MCF 10A (cell line): ENCODE results near the gene DOCK8. TPM values are rescaled to one million over a fixed set of nuclear protein-coding genes. Genes with fewer than 3 reads are reported as not detected.

Experiments used
- BruUV-seq: library from RNA; stranded (reverse); fragments of 400-500 nt; replicated peaks from 2 replicates; lab custom pipeline; 2021; lab: Mats Ljungman, UMichigan
- CTCF ChIA-PET: fragments of 300-600 bp; sonication (Branson Sonifier 250); formaldehyde crosslinking; extraction: SDS; loops from one replicate; lab custom pipeline; 2021; ENCODE audit warnings: antibody characterized with exemption, inconsistent platforms; lab: Yijun Ruan, JAX
- POLR2A ChIA-PET: fragments of 300-600, 350-650 bp; sonication (Branson Sonifier 250); formaldehyde crosslinking; extraction: SDS; loops from one replicate; lab custom pipeline; 2020; ENCODE audit warnings: antibody characterized with exemption, inconsistent platforms; lab: Yijun Ruan, JAX
- DNase-seq: peaks from one replicate; pipeline ENCODE4 v3.0.0-alpha.2; 2018; ENCODE audit not compliant: unreplicated experiment
- H3K27ac Mint-ChIP-seq: one replicate; pipeline ENCODE4 v1.8.0; 2022; ENCODE audit warnings: mild to moderate bottlenecking, low read depth, mixed read lengths; ENCODE audit not compliant: unreplicated experiment
- H3K27me3 Mint-ChIP-seq: one replicate; pipeline ENCODE4 v1.8.0; 2022; ENCODE audit warnings: mixed read lengths; ENCODE audit not compliant: insufficient read depth, unreplicated experiment
- H3K36me3 Mint-ChIP-seq: one replicate; pipeline ENCODE4 v1.8.0; 2022; ENCODE audit warnings: mild to moderate bottlenecking, moderate library complexity, mixed read lengths; ENCODE audit not compliant: insufficient read depth, unreplicated experiment
- H3K4me1 Mint-ChIP-seq: one replicate; pipeline ENCODE4 v1.8.0; 2022; ENCODE audit warnings: mixed read lengths; ENCODE audit not compliant: insufficient read depth, unreplicated experiment
- H3K4me3 Mint-ChIP-seq: one replicate; pipeline ENCODE4 v1.8.0; 2022; ENCODE audit warnings: mild to moderate bottlenecking, moderate library complexity, mixed read lengths; ENCODE audit not compliant: unreplicated experiment
- H3K9me3 Mint-ChIP-seq: one replicate; pipeline ENCODE4 v1.8.0; 2022; ENCODE audit warnings: mixed read lengths; ENCODE audit not compliant: unreplicated experiment
- CTCF ChIP-seq: fragments of 200-600 bp; IDR thresholded peaks from one replicate; pipeline ENCODE4 v1.8.0; 2022; ENCODE audit warnings: antibody characterized with exemption, mild to moderate bottlenecking; ENCODE audit not compliant: unreplicated experiment
- intact Hi-C: fragments of 100-400 bp; cut with micrococcal nuclease; formaldehyde crosslinking; loops from 2 replicates; pipeline ENCODE4 v1.14.1; 2022
- total RNA-seq: library from RNA; stranded (reverse); gene quantifications from 2 replicates; pipeline ENCODE4 v1.2.3, GENCODE V29; 2022

DOCK8 gene
- total RNA-seq, 1 experiment from 2014 or later: 5.2 TPM

GRCh38 chr9:462606-463005 is 247.9 kb downstream of the DOCK8 start:
- no peak overlapping the region for H3K4me3 Mint-ChIP-seq
- intact Hi-C loops: no loop called here
- H3K9me3 Mint-ChIP-seq: no peaks in the 10 kb centered on the region
- no TSS peak for BruUV-seq
- no peaks in the 10 kb centered on the region for H3K27me3 Mint-ChIP-seq
- POLR2A ChIA-PET: interaction anchor here (1.0 to 1.1 kb wide), 2 partner anchors 41 kb away, joined by 3 read pairs; no protein-coding TSS in a partner anchor
- peaks cover 21% of the 10 kb centered on the region for H3K36me3 Mint-ChIP-seq
- H3K27ac Mint-ChIP-seq: no peak overlapping the region
- CTCF ChIA-PET: interaction anchor here (0.8 to 1.5 kb wide), 3 partner anchors 9 to 302 kb away, joined by 3 to 5 read pairs (median 4); no protein-coding TSS in a partner anchor
- H3K4me1 Mint-ChIP-seq: peaks cover 6% of the 10 kb centered on the region
- no peak for DNase-seq
- no peak for TF ChIP-seq CTCF

- ChIA-PET CTCF (interaction anchor here (1.5 kb wide), 1 partner anchor 17 kb away, joined by 3 read pairs; no protein-coding TSS in a partner anchor), POLR2A (interaction anchor here (0.7 kb wide), 1 partner anchor 145 kb away, joined by 3 read pairs; no protein-coding TSS in a partner anchor)
- no peak overlapping the region for H3K4me3 Mint-ChIP-seq
- intact Hi-C loops: no loop called here
- H3K27ac Mint-ChIP-seq: no peak overlapping the region
- H3K36me3 Mint-ChIP-seq: peaks cover 21% of the 10 kb centered on the region
- DNase-seq: peak; percentile 30
- H3K27me3 Mint-ChIP-seq: no peaks in the 10 kb centered on the region
- H3K4me1 Mint-ChIP-seq: peaks cover 6% of the 10 kb centered on the region
- TF ChIP-seq CTCF: no peak
- no peaks in the 10 kb centered on the region for H3K9me3 Mint-ChIP-seq
- no TSS peak for BruUV-seq
Observed at GRCh38 chr9:463455-464171, 248.9 kb downstream of the DOCK8 start.

- no peak overlapping the region for H3K4me3 Mint-ChIP-seq
- BruUV-seq: no TSS peak
Observed at GRCh38 chr9:466747-467146, 252.1 kb downstream of the DOCK8 start.

More at GRCh38 chr9:466747-467146, 252.1 kb downstream of the DOCK8 start:
- peaks cover 21% of the 10 kb centered on the region for H3K4me1 Mint-ChIP-seq
- peaks cover 21% of the 10 kb centered on the region for H3K36me3 Mint-ChIP-seq
- H3K27ac Mint-ChIP-seq: no peak overlapping the region
- ChIA-PET CTCF (interaction anchor here (0.5 to 1.3 kb wide), 2 partner anchors 8 to 56 kb away, joined by 3 to 4 read pairs; no protein-coding TSS in a partner anchor), POLR2A (interaction anchor here (0.7 to 8.3 kb wide), 4 partner anchors 9 to 84 kb away, joined by 4 to 76 read pairs (median 4); partner anchors contain the start of gene KANK1)
- no peak for DNase-seq
- no peaks in the 10 kb centered on the region for H3K9me3 Mint-ChIP-seq
- intact Hi-C loops: no loop called here
- TF ChIP-seq CTCF: no peak
- no peaks in the 10 kb centered on the region for H3K27me3 Mint-ChIP-seq
